ENCODE results near the gene SOX11. TPM values are rescaled to one million over a fixed set of nuclear protein-coding genes. Genes with fewer than 3 reads are reported as not detected.

Gene SOX11
- total and polyA plus RNA-seq, 2 of the 8 experiments (the other 6 are each of a cell fraction or from before 2014, with no cell fraction given), result 9.0 to 55.6 TPM

- Histone ChIP-seq H2BK12ac (ENCODE audit: low read depth, low read length) (no peak overlapping the region), H4K20me1 (replicated peaks in 1 of 2; ENCODE audit: control insufficient read depth in 1 of 2, insufficient read depth in 2 of 2, low read length in 2 of 2) (peaks cover 17 to 18% of the 10 kb centered on the region in 2 experiments), H3K27ac (ENCODE audit: low read depth, low read length) (no peak overlapping the region), H3K18ac (ENCODE audit: extremely low read depth, low read length) (no peak overlapping the region; the same call in 1 of the 2 replicates), H3K27me3 (replicated peaks in 1 of 4; ENCODE audit: control insufficient read depth in 3 of 4, extremely low read depth in 1 of 4, insufficient read depth in 3 of 4, low read length in 3 of 4) (no peaks in the 10 kb centered on the region), H3K4ac (replicated peaks; ENCODE audit: insufficient read length, low read depth, low read length) (no peak overlapping the region), H3K79me1 (ENCODE audit: low read depth, low read length) (no peaks in the 10 kb centered on the region; the same call in 1 of the 2 replicates), H3K9me3 (ENCODE audit: insufficient read depth in 2 of 2, low read depth in 1 of 2, low read length in 1 of 2) (no peaks in the 10 kb centered on the region), H3K23me2 (ENCODE audit: low read depth, low read length) (peaks cover 12% of the 10 kb centered on the region; the same call in 1 of the 2 replicates), H3K4me3 (ENCODE audit: extremely low read depth in 1 of 4, insufficient read depth in 2 of 4, low read depth in 3 of 4, low read length in 4 of 4) (peak overlapping the region; percentile 84 to 100 (median 92)), H3K4me1 (replicated peaks in 1 of 4; ENCODE audit: control insufficient read depth in 3 of 4, insufficient read depth in 4 of 4, low read length in 3 of 4) (peaks cover 0 to 5% (median 0%) of the 10 kb centered on the region in 4 experiments; a peak in 1 of 7 replicates), H2BK120ac (replicated peaks; ENCODE audit: low read depth, low read length) (no peak overlapping the region), H3K56ac (replicated peaks; ENCODE audit: insufficient read length, low read depth, low read length) (no peak overlapping the region), H2BK5ac (ENCODE audit: low read depth, low read length) (no peak overlapping the region), H2BK20ac (ENCODE audit: low read length) (no peak overlapping the region), H4K5ac (ENCODE audit: insufficient read length, low read depth, low read length) (no peak overlapping the region), H2BK15ac (ENCODE audit: low read length) (no peak overlapping the region), H2AFZ (ENCODE audit: low read length) (no peak overlapping the region), H3K14ac (ENCODE audit: insufficient read length) (no peak overlapping the region), H3K9ac (replicated peaks in 1 of 4; ENCODE audit: extremely low read depth in 1 of 4, low read depth in 3 of 4, low read length in 3 of 4) (peak overlapping the region; percentile 73 to 89 (median 86); a peak in 6 of 7 replicates), H3K4me2 (ENCODE audit: insufficient read depth in 1 of 2, low read depth in 2 of 2, low read length in 2 of 2) (peak overlapping the region; percentile 69 to 96), H3K36me3 (ENCODE audit: control insufficient read depth in 2 of 4, insufficient read depth in 4 of 4, low read length in 3 of 4) (peaks cover 0 to 8% (median 0%) of the 10 kb centered on the region in 4 experiments; a peak in 1 of 8 replicates), H2AK5ac (ENCODE audit: low read depth, low read length) (no peak overlapping the region), H3K79me2 (ENCODE audit: control insufficient read depth in 1 of 2, insufficient read depth in 2 of 2, low read length in 2 of 2) (peaks cover 12 to 33% of the 10 kb centered on the region in 2 experiments), H3K23ac (ENCODE audit: insufficient read length) (no peak overlapping the region), H4K8ac (ENCODE audit: extremely low read depth, insufficient read depth, low read length) (no peak overlapping the region), H4K91ac (replicated peaks; ENCODE audit: insufficient read length, low read length) (no peak overlapping the region)
- ChIA-PET POLR2A (ENCODE audit: partially characterized antibody) (interaction anchor here (1.0 kb wide), 1 partner anchor 12 kb away, joined by 4 read pairs; no protein-coding TSS in a partner anchor), CTCF (ENCODE audit: partially characterized antibody) (interaction anchor here (1.1 to 1.3 kb wide), 2 partner anchors 29 to 324 kb away, joined by 3 to 4 read pairs; no protein-coding TSS in a partner anchor)
- 2% methylated on average over 8 of the region's 8 CpGs; no CpG with 5 or more reads in 1 of the 2 experiments for WGBS, 2 experiments (ENCODE audit: extremely low coverage in 1 of 2, insufficient coverage in 1 of 2, insufficient read length in 1 of 2, insufficient replicate concordance in 2 of 2, low coverage in 1 of 2, low lambda C conversion rate in 2 of 2, missing lambda C conversion rate in 1 of 2)
- DNase-seq (ENCODE audit: low read depth in 1 of 2, low spot score in 2 of 2) (no peak), FAIRE-seq (no peak)
Observed at GRCh38 chr2:5690286-5690685, 1.9 kb upstream of the SOX11 start.
